Hepatocyte (in vitro differentiated cells): ENCODE results near the gene PTPRN2. TPM values are rescaled to one million over a fixed set of nuclear protein-coding genes. Genes with fewer than 3 reads are reported as not detected.

ENCODE experiments used
- DNase-seq: peaks from one replicate; pipeline ENCODE4 v3.0.0-alpha.2; 2016; ENCODE audit warnings: low spot score
- H2AFZ ChIP-seq: fragments of 200-600 bp; sonication (generic); 2 replicates; pipeline ENCODE4 v1.6.0; 2016; ENCODE audit warnings: antibody characterized with exemption, mild to moderate bottlenecking
- H3K27ac ChIP-seq: fragments of 200-600 bp; sonication (generic); 2 replicates; pipeline ENCODE4 v1.5.1; 2016; ENCODE audit warnings: mild to moderate bottlenecking
- H3K27me3 ChIP-seq: fragments of 200-600 bp; sonication (generic); 2 replicates; pipeline ENCODE4 v1.6.1; 2016
- H3K36me3 ChIP-seq: fragments of 200-600 bp; sonication (generic); replicated peaks from 2 replicates; pipeline ENCODE4 v1.5.1; 2016; ENCODE audit warnings: low read depth; ENCODE audit not compliant: insufficient read depth
- H3K4me1 ChIP-seq: fragments of 200-600 bp; sonication (generic); 2 replicates; pipeline ENCODE4 v1.5.1; 2016; ENCODE audit warnings: mild to moderate bottlenecking, moderate library complexity; ENCODE audit not compliant: insufficient read depth
- H3K4me2 ChIP-seq: fragments of 200-600 bp; sonication (generic); 2 replicates; pipeline ENCODE4 v1.6.0; 2016
- H3K4me3 ChIP-seq: fragments of 200-600 bp; sonication (generic); 2 replicates; pipeline ENCODE4 v1.5.1; 2016; ENCODE audit warnings: mild to moderate bottlenecking
- H3K79me2 ChIP-seq: fragments of 200-600 bp; sonication (generic); 2 replicates; pipeline ENCODE4 v1.6.0; 2017; ENCODE audit warnings: mild to moderate bottlenecking
- H3K9me2 ChIP-seq: fragments of 200-600 bp; sonication (generic); replicated peaks from 2 replicates; pipeline ENCODE4 v1.6.0; 2017; ENCODE audit warnings: mild to moderate bottlenecking; ENCODE audit not compliant: insufficient read depth
- H3K9me3 ChIP-seq: fragments of 200-600 bp; sonication (generic); 2 replicates; pipeline ENCODE4 v1.5.1; 2016; ENCODE audit warnings: low read depth, mild to moderate bottlenecking
- H4K20me1 ChIP-seq: fragments of 200-600 bp; sonication (generic); 2 replicates; pipeline ENCODE4 v1.6.0; 2016; ENCODE audit warnings: mild to moderate bottlenecking; ENCODE audit not compliant: insufficient read depth, poor library complexity, severe bottlenecking
- EZH2 ChIP-seq: fragments of 200-600 bp; sonication (generic); IDR thresholded peaks from 2 replicates; pipeline ENCODE4 v1.6.1; 2016; ENCODE audit warnings: antibody characterized with exemption, mild to moderate bottlenecking, borderline replicate concordance
- EZH2phosphoT487 ChIP-seq: fragments of 200-600 bp; sonication (generic); IDR thresholded peaks from one replicate; pipeline ENCODE4 v1.6.1; 2018; ENCODE audit warnings: antibody characterized with exemption, mild to moderate bottlenecking, low read depth, moderate library complexity; ENCODE audit not compliant: unreplicated experiment, severe bottlenecking
- WGBS: methylation state at CpG from one replicate; pipeline ENCODE4 v1.1.6; 2016; ENCODE audit warnings: low lambda C conversion rate; ENCODE audit errors: missing lambda C conversion rate; 5-methylcytosine and 5-hydroxymethylcytosine counted together
- polyA plus RNA-seq: library from polyadenylated mRNA; unstranded; fragments of >200 nt; fragmentation: Nextera tagmentation; extraction: Ambion mirVana; gene quantifications from 2 replicates; pipeline ENCODE4 v1.2.1, GENCODE V29; 2016
- total RNA-seq: library from RNA; depleted of rRNA; stranded (reverse); fragments of >200 nt; gene quantifications from 2 replicates; pipeline ENCODE4 v1.2.3, GENCODE V29; 2014
- TF ChIP-seq, protein P1 (sequence below): fragments of 200-600 bp; sonication (generic); IDR thresholded peaks from 2 replicates; pipeline ENCODE4 v1.5.1; 2016; ENCODE audit warnings: antibody characterized with exemption, mild to moderate bottlenecking; ENCODE audit not compliant: poor library complexity

Gene PTPRN2
- total and polyA plus RNA-seq, 2 experiments from 2014 or later: 2.1 to 3.3 TPM

DNA sequence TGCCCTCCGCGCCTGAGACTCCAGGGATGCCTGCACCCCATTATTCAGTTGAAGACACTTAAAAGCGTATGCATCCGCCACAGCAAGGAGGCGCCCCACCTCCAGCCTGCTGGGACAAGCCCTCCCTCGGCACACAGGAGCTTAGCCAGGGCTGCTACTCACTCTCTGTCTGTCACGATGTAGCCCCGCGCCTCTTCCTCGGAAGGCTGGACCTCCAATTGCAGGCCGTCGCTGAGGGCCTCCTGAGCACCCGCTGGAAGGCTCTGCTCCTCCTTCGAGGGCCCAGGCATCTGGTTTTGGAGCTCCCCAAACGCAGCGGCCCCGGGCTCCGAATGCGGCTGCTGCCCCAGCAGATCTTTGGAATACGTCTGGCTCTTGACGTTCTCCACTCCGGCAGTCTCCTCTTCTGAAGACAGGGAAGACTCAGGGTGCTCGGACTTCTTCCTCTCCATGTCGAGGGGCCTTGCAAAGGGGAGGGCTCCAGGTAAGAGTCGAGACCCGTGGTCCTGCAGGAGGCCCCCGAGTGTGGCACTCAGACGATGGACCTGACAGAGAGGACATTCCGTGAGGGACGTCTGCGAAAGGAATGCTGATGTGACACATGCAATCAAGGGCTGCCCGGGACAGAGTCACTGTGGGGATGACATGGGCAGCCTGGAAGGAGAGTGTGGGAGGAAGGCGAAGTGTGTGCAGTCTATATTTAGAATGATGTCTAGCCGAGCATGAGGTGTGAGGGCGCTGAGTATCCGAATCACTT lies 453.9 kb downstream of the PTPRN2 start:
- no peaks in the 10 kb centered on the region for H3K9me2 ChIP-seq
- H3K79me2 ChIP-seq: no peaks in the 10 kb centered on the region
- H3K27me3 ChIP-seq: no peaks in the 10 kb centered on the region
- no peak overlapping the region for H3K4me3 ChIP-seq
- H2AFZ ChIP-seq: no peak overlapping the region
- DNase-seq: no peak
- H3K4me2 ChIP-seq: no peak overlapping the region
- no peak overlapping the region for H3K27ac ChIP-seq
- no peaks in the 10 kb centered on the region for H3K36me3 ChIP-seq
- TF ChIP-seq, protein P1, sequence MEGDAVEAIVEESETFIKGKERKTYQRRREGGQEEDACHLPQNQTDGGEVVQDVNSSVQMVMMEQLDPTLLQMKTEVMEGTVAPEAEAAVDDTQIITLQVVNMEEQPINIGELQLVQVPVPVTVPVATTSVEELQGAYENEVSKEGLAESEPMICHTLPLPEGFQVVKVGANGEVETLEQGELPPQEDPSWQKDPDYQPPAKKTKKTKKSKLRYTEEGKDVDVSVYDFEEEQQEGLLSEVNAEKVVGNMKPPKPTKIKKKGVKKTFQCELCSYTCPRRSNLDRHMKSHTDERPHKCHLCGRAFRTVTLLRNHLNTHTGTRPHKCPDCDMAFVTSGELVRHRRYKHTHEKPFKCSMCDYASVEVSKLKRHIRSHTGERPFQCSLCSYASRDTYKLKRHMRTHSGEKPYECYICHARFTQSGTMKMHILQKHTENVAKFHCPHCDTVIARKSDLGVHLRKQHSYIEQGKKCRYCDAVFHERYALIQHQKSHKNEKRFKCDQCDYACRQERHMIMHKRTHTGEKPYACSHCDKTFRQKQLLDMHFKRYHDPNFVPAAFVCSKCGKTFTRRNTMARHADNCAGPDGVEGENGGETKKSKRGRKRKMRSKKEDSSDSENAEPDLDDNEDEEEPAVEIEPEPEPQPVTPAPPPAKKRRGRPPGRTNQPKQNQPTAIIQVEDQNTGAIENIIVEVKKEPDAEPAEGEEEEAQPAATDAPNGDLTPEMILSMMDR: no peak
- TF ChIP-seq EZH2: no peak
- no peak for TF ChIP-seq EZH2phosphoT487
- WGBS: 88% methylated on average over 36 of the region's 36 CpGs
- H4K20me1 ChIP-seq: no peaks in the 10 kb centered on the region
- no peaks in the 10 kb centered on the region for H3K4me1 ChIP-seq
- no peaks in the 10 kb centered on the region for H3K9me3 ChIP-seq

DNA sequence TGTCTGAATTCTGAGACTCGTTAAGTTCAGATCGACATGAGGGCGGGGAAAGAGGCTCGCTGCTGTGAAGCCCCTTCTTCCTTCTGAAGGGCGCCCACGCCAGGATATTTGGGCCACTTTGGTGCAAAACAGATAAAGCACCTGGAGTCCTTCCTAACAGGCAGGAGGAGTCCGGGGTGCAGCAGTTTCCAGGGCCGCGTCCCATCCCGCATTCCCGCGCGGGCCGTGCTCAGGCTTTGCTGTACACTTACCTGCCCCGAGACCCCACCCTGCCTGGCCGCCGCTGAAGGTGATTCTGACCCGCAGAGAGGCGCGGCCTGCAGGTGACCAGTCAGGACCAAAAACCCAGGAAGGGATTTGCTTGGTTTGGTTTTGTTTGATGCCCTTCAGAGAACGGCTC lies 454.6 kb downstream of the PTPRN2 start:
- Histone ChIP-seq H3K9me2 (no peaks in the 10 kb centered on the region), H2AFZ (no peak overlapping the region), H3K4me2 (no peak overlapping the region), H3K36me3 (no peaks in the 10 kb centered on the region), H3K4me3 (no peak overlapping the region), H3K4me1 (no peaks in the 10 kb centered on the region), H3K27me3 (no peaks in the 10 kb centered on the region), H4K20me1 (no peaks in the 10 kb centered on the region), H3K9me3 (no peaks in the 10 kb centered on the region), H3K79me2 (no peaks in the 10 kb centered on the region), H3K27ac (no peak overlapping the region)
- TF ChIP-seq, protein P1: no peak
- no peak for TF ChIP-seq EZH2phosphoT487
- no peak for TF ChIP-seq EZH2
- DNase-seq: no peak
- WGBS: 95% methylated on average over 21 of the region's 21 CpGs

GRCh38 chr7:158130023-158130409 lies 457.6 kb downstream of the PTPRN2 start:
- no peak for TF ChIP-seq EZH2phosphoT487
- no peak for TF ChIP-seq EZH2
- TF ChIP-seq, protein P1: no peak
- Histone ChIP-seq H2AFZ (no peak overlapping the region), H3K27me3 (no peaks in the 10 kb centered on the region), H3K36me3 (no peaks in the 10 kb centered on the region), H3K4me3 (no peak overlapping the region), H3K79me2 (no peaks in the 10 kb centered on the region), H4K20me1 (no peaks in the 10 kb centered on the region), H3K9me3 (no peaks in the 10 kb centered on the region), H3K9me2 (no peaks in the 10 kb centered on the region), H3K4me2 (no peak overlapping the region), H3K4me1 (no peaks in the 10 kb centered on the region), H3K27ac (no peak overlapping the region)
- 98% methylated on average over 10 of the region's 10 CpGs for WGBS
- DNase-seq: no peak
